Measurements from ENCODE around the gene FOXJ3. TPM values are rescaled to one million over a fixed set of nuclear protein-coding genes. Genes with fewer than 3 reads are reported as not detected.

FOXJ3 gene
- total and polyA plus RNA-seq, 4 donors: 5.3 to 16.8 (median 12.4) TPM

GRCh38 chr1:42150651-42151050, 184.4 kb downstream of the FOXJ3 start:
- H3K27ac ChIP-seq (ENCODE audit: low read depth in 1 of 2, low read length in 2 of 2): no peak overlapping the region
- peaks cover 8 to 32% (median 14%) of the 10 kb centered on the region in 4 donors for H3K4me1 ChIP-seq (ENCODE audit: control insufficient read depth in 4 of 4, insufficient read depth in 4 of 4, low read length in 3 of 4)
- no peaks in the 10 kb centered on the region for H3K36me3 ChIP-seq (ENCODE audit: control insufficient read depth in 4 of 4, insufficient read depth in 3 of 4, low read depth in 1 of 4, low read length in 3 of 4)
- peaks cover 0 to 4% (median 0%) of the 10 kb centered on the region in 4 donors for H3K27me3 ChIP-seq (ENCODE audit: control insufficient read depth in 4 of 4, insufficient read depth in 4 of 4, low read length in 3 of 4)
- WGBS: 82% methylated on average over 5 of the region's 5 CpGs
- H3K9me3 ChIP-seq (ENCODE audit: control insufficient read depth in 4 of 4, low read length in 3 of 4): no peaks in the 10 kb centered on the region
- H3K9ac ChIP-seq (ENCODE audit: low read depth in 1 of 2, low read length in 2 of 2): no peak overlapping the region
- TF ChIP-seq RXRA (IDR thresholded peaks at IDR 0.05): no peak
- no peak for TF ChIP-seq HNF4G (IDR thresholded peaks at IDR 0.05)
- TF ChIP-seq ATF3 (IDR thresholded peaks at IDR 0.05): no peak
- no peak for TF ChIP-seq GABPA (IDR thresholded peaks at IDR 0.05 in 1 of 2, conservative IDR thresholded peaks at IDR 0.05 in 1 of 2)
- TF ChIP-seq HNF4A (conservative IDR thresholded peaks at IDR 0.05): no peak
- DNase-seq (ENCODE audit: low spot score): no peak
- no peak overlapping the region for H3K4me3 ChIP-seq (ENCODE audit: low read depth in 1 of 3, low read length in 3 of 3)

GRCh38 chr1:42148166-42148565, 186.9 kb downstream of the FOXJ3 start:
- TF ChIP-seq GABPA (IDR thresholded peaks at IDR 0.05 in 1 of 2, conservative IDR thresholded peaks at IDR 0.05 in 1 of 2) (no peak), HNF4A (conservative IDR thresholded peaks at IDR 0.05) (no peak), REST (IDR thresholded peaks at IDR 0.05) (no peak), ZBTB33 (IDR thresholded peaks at IDR 0.05) (no peak), NR2F2 (IDR thresholded peaks at IDR 0.05) (no peak), RXRA (IDR thresholded peaks at IDR 0.05) (no peak), ATF3 (IDR thresholded peaks at IDR 0.05) (no peak)
- Histone ChIP-seq H3K36me3 (ENCODE audit: control insufficient read depth in 4 of 4, insufficient read depth in 3 of 4, low read depth in 1 of 4, low read length in 3 of 4) (no peaks in the 10 kb centered on the region), H3K9ac (ENCODE audit: low read depth in 1 of 2, low read length in 2 of 2) (no peak overlapping the region), H3K4me1 (ENCODE audit: control insufficient read depth in 4 of 4, insufficient read depth in 4 of 4, low read length in 3 of 4) (peaks cover 7 to 28% (median 13%) of the 10 kb centered on the region in 4 donors), H3K27ac (ENCODE audit: low read depth in 1 of 2, low read length in 2 of 2) (no peak overlapping the region), H3K4me3 (ENCODE audit: low read depth in 1 of 3, low read length in 3 of 3) (no peak overlapping the region), H3K9me3 (ENCODE audit: control insufficient read depth in 4 of 4, low read length in 3 of 4) (no peaks in the 10 kb centered on the region), H3K27me3 (ENCODE audit: control insufficient read depth in 4 of 4, insufficient read depth in 4 of 4, low read length in 3 of 4) (peaks cover 0 to 4% (median 2%) of the 10 kb centered on the region in 4 donors)
- WGBS: 90% methylated on average over 1 of the region's 1 CpG
- no peak for DNase-seq (ENCODE audit: low spot score)

- Histone ChIP-seq H3K4me1 (ENCODE audit: control insufficient read depth in 4 of 4, insufficient read depth in 4 of 4, low read length in 3 of 4) (peaks cover 0 to 14% (median 4%) of the 10 kb centered on the region in 4 donors), H3K9ac (ENCODE audit: low read depth in 1 of 2, low read length in 2 of 2) (no peak overlapping the region), H3K27ac (ENCODE audit: low read depth in 1 of 2, low read length in 2 of 2) (peak overlapping the region in 1 of 2 donors; percentile 17), H3K4me3 (ENCODE audit: low read depth in 1 of 3, low read length in 3 of 3) (no peak overlapping the region), H3K27me3 (ENCODE audit: control insufficient read depth in 4 of 4, insufficient read depth in 4 of 4, low read length in 3 of 4) (peaks cover 0 to 5% (median 2%) of the 10 kb centered on the region in 4 donors), H3K9me3 (ENCODE audit: control insufficient read depth in 4 of 4, low read length in 3 of 4) (no peaks in the 10 kb centered on the region), H3K36me3 (ENCODE audit: control insufficient read depth in 4 of 4, insufficient read depth in 3 of 4, low read depth in 1 of 4, low read length in 3 of 4) (no peaks in the 10 kb centered on the region)
- WGBS: 19% methylated on average over 19 of the region's 19 CpGs
- DNase-seq (ENCODE audit: low spot score): peak; percentile 82
- TF ChIP-seq ATF3 (IDR thresholded peaks at IDR 0.05) (peak; percentile 55), CTCF (IDR thresholded peaks at IDR 0.05; ENCODE audit: low read depth, low read length, missing input control) (peak; percentile 99), RAD21 (IDR thresholded peaks at IDR 0.05) (peak; percentile 98 to 99), FOXA2 (IDR thresholded peaks at IDR 0.05) (peak; percentile 91), REST (IDR thresholded peaks at IDR 0.05) (peak; percentile 14)
Measured at GRCh38 chr1:42146626-42147320, 188.3 kb downstream of the FOXJ3 start.
